GM21786 (cell line): Measurements from ENCODE around the gene MYH10.

Experiments used
- ATAC-seq: cut with Tn5 transposase; IDR thresholded peaks from one replicate; pipeline ENCODE4 v1.9.1; 2021; ENCODE audit not compliant: unreplicated experiment

Gene MYH10

DNA sequence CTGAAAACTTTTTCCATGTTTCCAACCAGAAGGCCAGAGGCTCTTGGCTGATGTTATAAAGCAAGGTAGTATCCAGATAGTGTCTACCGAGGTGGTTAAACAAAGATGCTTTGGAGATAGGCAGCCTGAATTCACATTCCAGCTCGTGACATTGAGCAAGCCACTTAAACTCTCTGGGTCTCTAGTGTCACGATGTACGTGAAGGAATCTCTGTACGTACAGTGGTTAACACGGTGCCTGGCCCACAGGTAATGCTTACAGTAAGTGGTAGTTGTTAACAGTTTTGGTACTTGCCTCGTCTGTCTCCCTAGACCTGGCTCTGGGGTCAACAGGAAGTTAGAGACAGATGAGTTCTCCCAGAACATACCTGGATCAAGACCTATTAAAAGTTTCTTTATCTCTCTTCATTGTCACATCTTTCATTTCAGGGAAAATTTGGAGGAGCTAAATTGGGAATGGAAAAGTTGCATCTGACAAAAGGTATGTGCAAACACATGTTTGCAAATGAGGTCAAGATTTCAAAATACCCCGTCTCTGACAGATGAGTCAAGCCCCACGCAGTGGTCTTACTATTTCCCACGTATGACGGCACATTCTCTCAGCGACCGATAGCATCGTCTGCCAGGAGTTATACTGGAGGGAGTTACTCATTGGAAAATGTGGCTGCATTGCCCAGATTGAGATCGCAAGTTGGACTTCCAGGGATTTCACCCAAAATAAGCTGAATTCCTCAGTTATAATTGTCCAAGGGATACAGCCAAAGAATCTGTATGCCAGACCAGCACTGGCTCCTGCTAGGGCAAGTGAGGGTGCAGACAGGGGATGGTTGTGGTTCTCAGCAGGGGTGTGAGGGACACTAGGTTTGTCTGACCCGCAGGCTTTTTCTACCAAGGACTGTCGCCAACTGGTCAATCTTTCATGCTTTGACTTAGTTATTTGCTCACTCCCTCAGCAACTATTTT is 18.9 kb upstream of the MYH10 start:
- ATAC-seq = no peak

GRCh38 chr17:8647956-8648355 is 17.4 kb upstream of the MYH10 start:
- ATAC-seq = no peak

DNA sequence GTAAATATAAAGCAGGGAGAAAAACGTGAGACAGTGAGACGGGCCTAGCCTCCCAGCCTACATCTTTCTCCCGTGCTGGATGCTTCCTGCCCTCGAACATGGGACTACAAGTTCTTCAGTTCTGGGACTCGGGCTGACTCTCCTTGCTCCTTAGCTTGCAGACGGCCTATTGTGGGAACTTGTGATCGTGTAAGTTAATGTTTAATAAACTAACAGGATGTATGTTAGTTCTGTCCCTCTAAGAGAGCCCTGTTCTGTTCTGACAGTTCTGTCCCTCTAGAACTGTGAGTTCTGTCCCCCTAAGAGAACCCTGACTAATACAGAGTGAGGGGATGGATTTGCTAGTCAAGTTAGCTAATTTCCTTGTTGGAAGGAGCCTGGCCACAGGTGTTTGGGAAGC is 16.7 kb upstream of the MYH10 start:
- no peak for ATAC-seq

DNA sequence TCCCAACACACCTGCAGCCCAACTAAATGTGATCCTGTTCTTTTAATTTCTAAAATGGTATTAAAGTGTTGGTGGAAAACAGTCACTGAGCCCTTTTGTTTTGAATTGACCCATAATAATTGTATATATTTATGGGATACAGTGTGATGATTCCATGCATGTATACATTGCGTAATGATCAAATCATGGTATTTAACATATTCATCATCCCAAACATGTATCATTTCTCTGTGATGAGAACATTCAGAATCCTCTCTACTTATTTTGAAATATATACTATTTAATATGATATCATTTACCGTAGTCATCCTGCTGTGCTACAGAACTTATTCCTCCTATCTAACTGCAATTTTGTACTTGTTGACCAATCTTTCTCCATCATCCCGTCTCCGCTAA is 14.0 kb upstream of the MYH10 start:
- ATAC-seq = no peak

- no peak for ATAC-seq
These were observed 13.5 kb upstream of the MYH10 start for GRCh38 chr17:8643855-8644506.

GRCh38 chr17:8639709-8640108 is 9.2 kb upstream of the MYH10 start:
- ATAC-seq = no peak

DNA sequence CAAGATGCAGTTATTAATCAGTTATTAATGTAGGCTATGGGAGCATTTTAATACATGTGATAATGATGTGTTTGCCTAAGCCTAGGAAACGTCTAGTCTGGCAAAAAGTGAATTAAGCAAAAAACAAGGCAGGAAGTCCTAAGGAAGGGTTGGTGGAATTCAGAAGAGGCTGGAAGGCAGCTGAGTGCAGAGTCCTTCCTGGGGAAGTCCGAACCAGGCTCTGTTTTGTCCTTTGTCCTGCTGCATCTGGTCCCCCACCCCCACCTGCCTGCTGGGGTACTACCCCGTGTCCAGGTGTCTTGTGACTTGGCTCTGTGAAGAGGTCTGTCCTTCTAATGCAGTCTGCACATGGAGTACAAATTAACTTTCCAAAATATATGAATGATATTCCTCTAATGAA is 1.5 kb upstream of the MYH10 start:
- no peak for ATAC-seq

DNA sequence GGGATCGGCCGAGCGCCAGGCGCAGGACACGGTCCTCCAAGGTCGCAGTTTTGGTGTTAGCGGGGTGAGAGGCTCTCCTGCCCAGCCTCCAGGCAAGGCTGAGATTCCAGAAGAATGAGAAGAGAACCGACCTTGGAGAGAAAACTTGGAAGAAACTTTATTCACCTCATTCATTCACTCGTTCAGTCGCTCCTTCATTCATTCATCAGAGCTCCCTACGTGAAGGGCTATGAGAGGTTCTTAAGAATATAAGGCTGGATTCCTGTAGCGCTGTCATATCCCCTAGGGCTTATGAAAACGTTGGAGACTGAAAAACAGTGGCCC is 991 bp upstream of the MYH10 start:
- no peak for ATAC-seq

GRCh38 chr17:8630802-8631553 is 453 bp upstream of the MYH10 start:
- ATAC-seq = peak; percentile 97

GRCh38 chr17:8629371-8630226 is 926 bp downstream of the MYH10 start:
- ATAC-seq = no peak

GRCh38 chr17:8628609-8629169 is 1.8 kb downstream of the MYH10 start:
- no peak for ATAC-seq

- ATAC-seq = no peak
These were observed 2.4 kb downstream of the MYH10 start for GRCh38 chr17:8628172-8628571.

DNA sequence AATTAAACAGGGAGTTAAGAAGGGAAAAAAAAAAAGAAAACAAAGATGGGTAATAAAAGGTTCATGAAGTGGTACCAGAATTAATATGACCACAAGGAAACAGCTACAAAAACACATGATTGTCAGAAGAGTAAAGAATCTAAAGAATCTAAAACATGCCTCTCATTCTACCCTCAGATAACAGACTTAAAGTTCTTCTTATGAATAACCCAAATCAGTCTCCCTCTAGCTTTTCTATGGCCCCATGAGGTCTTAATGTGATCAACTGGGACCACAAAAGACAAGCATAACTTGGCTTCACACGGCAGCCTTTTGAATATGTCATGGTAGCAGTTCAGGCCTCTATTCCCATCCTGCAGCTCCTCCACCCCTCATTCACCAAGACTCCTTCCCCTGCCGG is 6.9 kb downstream of the MYH10 start:
- ATAC-seq = no peak

DNA sequence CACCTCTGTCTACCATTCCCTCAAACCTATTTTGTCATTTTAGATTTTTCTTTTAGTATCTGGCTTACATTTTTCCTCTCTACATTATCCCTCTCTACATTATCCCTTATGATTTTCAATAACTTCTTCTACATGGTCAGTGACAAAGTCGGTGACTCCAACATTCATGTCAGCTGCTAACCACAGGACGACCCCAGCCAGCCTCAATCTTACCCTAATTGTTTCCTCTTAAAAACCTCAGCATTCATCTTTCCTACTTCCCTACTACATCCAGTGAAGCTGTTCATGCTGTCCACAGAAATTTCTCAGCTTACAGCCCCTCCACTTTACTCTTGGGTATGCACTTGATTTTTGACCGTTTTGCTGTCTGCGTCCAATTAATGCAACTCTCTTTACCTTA is 8.3 kb downstream of the MYH10 start:
- no peak for ATAC-seq

DNA sequence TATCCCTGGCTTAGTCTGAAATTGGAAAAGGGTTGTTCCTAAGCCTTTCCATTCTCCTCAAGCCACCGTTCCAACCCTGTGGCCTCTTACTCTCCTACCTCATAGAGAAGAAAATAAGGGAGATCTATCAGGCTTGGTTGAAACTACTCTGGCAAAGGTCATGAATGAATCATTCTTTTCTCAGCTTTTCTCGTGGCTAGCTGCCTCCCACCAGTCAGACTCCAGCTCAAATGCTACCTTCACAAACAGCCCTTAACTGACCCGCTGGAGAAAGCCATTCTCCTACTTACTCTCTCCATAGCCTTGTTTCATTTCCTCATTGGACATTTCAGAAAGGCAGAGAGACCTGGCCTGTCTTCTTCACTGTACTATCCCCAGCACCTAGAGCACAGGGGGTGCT is 8.9 kb downstream of the MYH10 start:
- no peak for ATAC-seq

DNA sequence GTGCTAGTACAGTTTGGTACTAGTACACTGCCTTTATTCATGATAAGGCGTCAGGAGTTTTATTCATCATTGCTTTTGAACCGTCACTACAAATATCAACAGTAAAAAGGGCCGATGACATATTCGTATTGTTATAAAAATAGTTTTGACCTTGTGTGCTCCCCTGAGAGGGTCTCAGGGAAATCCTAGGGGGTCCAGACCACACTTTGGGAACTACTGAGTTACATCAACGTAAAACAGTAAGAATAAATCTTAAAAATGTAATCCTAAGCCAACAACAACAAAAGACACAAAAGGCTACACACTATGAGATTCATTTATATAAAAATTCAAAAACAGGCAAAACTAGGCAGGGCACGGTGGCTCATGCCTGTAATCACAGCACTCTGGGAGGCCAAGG is 11.2 kb downstream of the MYH10 start:
- no peak for ATAC-seq

GRCh38 chr17:8618825-8619224 is 11.7 kb downstream of the MYH10 start:
- no peak for ATAC-seq

- ATAC-seq = no peak
These were observed 15.5 kb downstream of the MYH10 start for GRCh38 chr17:8614988-8615387.

- ATAC-seq = no peak
These were observed 18.8 kb downstream of the MYH10 start for GRCh38 chr17:8611619-8612298.

GRCh38 chr17:8611137-8611536 is 19.4 kb downstream of the MYH10 start:
- ATAC-seq = no peak
